Measurements from ENCODE around the gene PSME3IP1. TPM values are rescaled to one million over a fixed set of nuclear protein-coding genes. Genes with fewer than 3 reads are reported as not detected.

Gene PSME3IP1
- total RNA-seq, 1 experiment from 2014 or later = 103 TPM

GRCh38 chr16:57132470-57132869, 53.4 kb downstream of the PSME3IP1 start:
- no peak overlapping the region for H2BK15ac ChIP-seq (ENCODE audit: low read depth, low read length)
- no peak overlapping the region for H3T11ph ChIP-seq (ENCODE audit: low read length)
- no peak overlapping the region for H2BK12ac ChIP-seq (ENCODE audit: insufficient read length, low read depth, low read length)
- TF ChIP-seq CTCF (conservative IDR thresholded peaks at IDR 0.05) = no peak
- Mint-ChIP-seq H3K4me1 (peaks cover 7 to 23% of the 10 kb centered on the region in 2 experiments), H3K27ac (no peak overlapping the region; a peak in 1 of 7 replicates), H3K27me3 (ENCODE audit: low read depth) (no peaks in the 10 kb centered on the region), H3K36me3 (ENCODE audit: insufficient read depth in 1 of 3, low read depth in 3 of 3) (no peaks in the 10 kb centered on the region), H3K9me3 (no peaks in the 10 kb centered on the region), H3K4me3 (no peak overlapping the region)
- no peak overlapping the region for H2BK20ac ChIP-seq (ENCODE audit: low read depth, low read length, poor library complexity, severe bottlenecking)
- no peaks in the 10 kb centered on the region for H3K27me3 ChIP-seq (ENCODE audit: insufficient read depth, low read length)
- H2AFZ ChIP-seq (ENCODE audit: low read length) = no peak overlapping the region
- no peak overlapping the region for H3K4me2 ChIP-seq (ENCODE audit: insufficient read depth, insufficient read length, low read length)
- no peak overlapping the region for H3K56ac ChIP-seq (ENCODE audit: insufficient read length, low read depth, low read length)
- H2AK5ac ChIP-seq (ENCODE audit: insufficient read length, low read length) = no peak overlapping the region
- H3K79me2 ChIP-seq (ENCODE audit: insufficient read depth, low read length) = no peaks in the 10 kb centered on the region
- H3K4ac ChIP-seq (ENCODE audit: low read depth, low read length) = no peak overlapping the region
- no peak overlapping the region for H4K5ac ChIP-seq (ENCODE audit: insufficient read length, low read depth, low read length)
- H3K4me1 ChIP-seq (ENCODE audit: insufficient read depth, low read length) = no peaks in the 10 kb centered on the region
- no peak overlapping the region for H4K8ac ChIP-seq (replicated peaks; ENCODE audit: insufficient read length, low read depth, low read length)
- peak overlapping the region; percentile 15 for H3K18ac ChIP-seq (ENCODE audit: insufficient read length, low read depth, low read length)
- H3K9me3 ChIP-seq (ENCODE audit: control insufficient read depth, low read depth, low read length) = no peaks in the 10 kb centered on the region
- H2BK120ac ChIP-seq (ENCODE audit: low read depth, low read length, poor library complexity, severe bottlenecking) = no peak overlapping the region
- WGBS (ENCODE audit: extremely low coverage, insufficient read length, low lambda C conversion rate) = no CpG with 5 or more reads among the region's 1 CpG
- DNase-seq = no peak
- no peak overlapping the region for H3K27ac ChIP-seq (ENCODE audit: insufficient read length, low read depth, low read length)
- H4K20me1 ChIP-seq (ENCODE audit: control insufficient read depth, insufficient read depth, insufficient read length) = no peaks in the 10 kb centered on the region
- H3K23me2 ChIP-seq (ENCODE audit: insufficient read length, low read depth, low read length, poor library complexity, severe bottlenecking) = no peaks in the 10 kb centered on the region
- no peak overlapping the region for H2BK5ac ChIP-seq (ENCODE audit: insufficient read length, low read length)
- no peak overlapping the region for H3K9ac ChIP-seq (ENCODE audit: extremely low read depth, insufficient read length, low read length)
- H3K79me1 ChIP-seq (ENCODE audit: insufficient read depth, low read depth, low read length, poor library complexity, severe bottlenecking) = no peaks in the 10 kb centered on the region
- no peak overlapping the region for H3K23ac ChIP-seq (ENCODE audit: insufficient read length, low read depth, low read length)
- H3K14ac ChIP-seq (ENCODE audit: insufficient read depth, low read length) = no peak overlapping the region
- H4K91ac ChIP-seq (ENCODE audit: insufficient read length, low read depth, low read length) = no peak overlapping the region

Measured in H9 (cell line).